LoVo (cell line): ENCODE measurements around the gene UBR3.
A peak's percentile ranks its signal among the peaks of the same experiment; 100 is the strongest.
"Not testable (repeated sequence)": the region's sequence is repeated elsewhere in the genome, so short reads cannot be mapped to it uniquely, and the experiment has no call there.

Experiments used
- DNase-seq: peaks from one replicate; pipeline ENCODE4 v3.0.0-alpha.2; 2016; ENCODE audit warnings: low spot score

The UBR3 gene

GRCh38 chr2:169827272-169828140 is at the start of gene UBR3:
Gene UBR3, plus strand, starts transcription at chr2:169827454. Its CDS starts 54 bp downstream, at chr2:169827508.
- DNase-seq, result peak; percentile 95

- no peak for DNase-seq
Observed at GRCh38 chr2:169778446-169778845, 48.8 kb upstream of the UBR3 start.

GRCh38 chr2:169781249-169782013 is 45.8 kb upstream of the UBR3 start:
- no peak for DNase-seq

GRCh38 chr2:169782513-169782912 is 44.7 kb upstream of the UBR3 start:
- DNase-seq, result no peak

- no peak for DNase-seq
Observed at GRCh38 chr2:169790581-169790980, 36.7 kb upstream of the UBR3 start.

- no peak for DNase-seq
Observed at GRCh38 chr2:169795181-169795580, 32.1 kb upstream of the UBR3 start.

- peak; percentile 25 for DNase-seq
Observed at GRCh38 chr2:169796441-169796840, 30.8 kb upstream of the UBR3 start.

- DNase-seq, result no peak
Observed at GRCh38 chr2:169797601-169798000, 29.7 kb upstream of the UBR3 start.

GRCh38 chr2:169798397-169798717 is 28.9 kb upstream of the UBR3 start:
- DNase-seq, result no peak

GRCh38 chr2:169798718-169799592 is 28.3 kb upstream of the UBR3 start, which contains the start of gene SSB:
Gene SSB, plus strand, starts transcription at chr2:169798871. Its CDS starts 2,090 bp downstream, at chr2:169800961.
- peak; percentile 95 for DNase-seq

GRCh38 chr2:169803480-169803879 is 23.8 kb upstream of the UBR3 start:
- DNase-seq, result no peak

GRCh38 chr2:169806586-169806985 is 20.7 kb upstream of the UBR3 start:
- no peak for DNase-seq

- no peak for DNase-seq
Observed at GRCh38 chr2:169808221-169808620, 19.0 kb upstream of the UBR3 start.

- DNase-seq, result no peak
Observed at GRCh38 chr2:169815849-169816248, 11.4 kb upstream of the UBR3 start.

- DNase-seq, result not testable (repeated sequence)
Observed at GRCh38 chr2:169816961-169817360, 10.3 kb upstream of the UBR3 start.

- DNase-seq, result not testable (repeated sequence)
Observed at GRCh38 chr2:169817369-169817768, 9.9 kb upstream of the UBR3 start.

- DNase-seq, result no peak
Observed at GRCh38 chr2:169818241-169818640, 9.0 kb upstream of the UBR3 start.

- DNase-seq, result no peak
Observed at GRCh38 chr2:169819106-169819505, 8.1 kb upstream of the UBR3 start.

GRCh38 chr2:169820101-169820500 is 7.2 kb upstream of the UBR3 start:
- DNase-seq, result peak; percentile 49

- no peak for DNase-seq
Observed at GRCh38 chr2:169822036-169822435, 5.2 kb upstream of the UBR3 start.

GRCh38 chr2:169822785-169823392 is 4.4 kb upstream of the UBR3 start:
- no peak for DNase-seq

GRCh38 chr2:169823996-169824372 is 3.3 kb upstream of the UBR3 start:
- no peak for DNase-seq
